ENCODE results near the gene CSRNP2.

Gene CSRNP2

GRCh38 chr12:51077930-51078329 is 5.5 kb downstream of the CSRNP2 start:
- no peak for DNase-seq

GRCh38 chr12:51076236-51076930 is 7.0 kb downstream of the CSRNP2 start:
- DNase-seq, result no peak

GRCh38 chr12:51075390-51075789 is 8.0 kb downstream of the CSRNP2 start:
- no peak for DNase-seq

- no peak for DNase-seq
Measured at GRCh38 chr12:51071663-51072062, 11.7 kb downstream of the CSRNP2 start.

- no peak for DNase-seq
Measured at GRCh38 chr12:51070004-51070403, 13.4 kb downstream of the CSRNP2 start.

- DNase-seq, result no peak
Measured at GRCh38 chr12:51067771-51068170, 15.6 kb downstream of the CSRNP2 start.

GRCh38 chr12:51067229-51067628 is 16.2 kb downstream of the CSRNP2 start:
- DNase-seq, result no peak

GRCh38 chr12:51065530-51065929 is 17.9 kb downstream of the CSRNP2 start:
- no peak for DNase-seq

- DNase-seq, result no peak
Measured at GRCh38 chr12:51062631-51063397, 20.6 kb downstream of the CSRNP2 start.

GRCh38 chr12:51059086-51059485 is 24.3 kb downstream of the CSRNP2 start:
- no peak for DNase-seq

- no peak for DNase-seq
Measured at GRCh38 chr12:51056242-51056641, 27.2 kb downstream of the CSRNP2 start.

GRCh38 chr12:51055060-51055459 is 28.3 kb downstream of the CSRNP2 start:
- no peak for DNase-seq

- no peak for DNase-seq
Measured at GRCh38 chr12:51051787-51052186, 31.6 kb downstream of the CSRNP2 start.

GRCh38 chr12:51049525-51049924 is 33.9 kb downstream of the CSRNP2 start:
- no peak for DNase-seq

- DNase-seq, result no peak
Measured at GRCh38 chr12:51048661-51049251, 34.6 kb downstream of the CSRNP2 start.

GRCh38 chr12:51047655-51048540 is 35.5 kb downstream of the CSRNP2 start, which contains the start of gene LETMD1:
LETMD1 (plus strand) TSS chr12:51048327; CDS start chr12:51048357, 30 bp downstream.
- DNase-seq, result peak; percentile 94

- no peak for DNase-seq
Measured at GRCh38 chr12:51036279-51036678, 47.1 kb downstream of the CSRNP2 start.

- no peak for DNase-seq
Measured at GRCh38 chr12:51033457-51034089, 49.8 kb downstream of the CSRNP2 start.

- no peak for DNase-seq
Measured at GRCh38 chr12:51033048-51033447, 50.3 kb downstream of the CSRNP2 start.

- no peak for DNase-seq
Measured at GRCh38 chr12:51028813-51029150, 54.6 kb downstream of the CSRNP2 start.

- DNase-seq, result no peak
Measured at GRCh38 chr12:51028126-51028812, 55.1 kb downstream of the CSRNP2 start.

GRCh38 chr12:51027342-51027835 is 56.0 kb downstream of the CSRNP2 start:
- no peak for DNase-seq

Data from T1000 (cell line).